H1 (cell line): ENCODE measurements around the gene NDUFV1.
A peak's percentile ranks its signal among the peaks of the same experiment; 100 is the strongest.

Source experiments
- ATF2 ChIP-seq: IDR thresholded peaks from 2 replicates; pipeline ENCODE4 v1.6.1; 2012; ENCODE audit warnings: low read length, inconsistent platforms
- CTCF ChIP-seq, 3 experiments: IDR thresholded peaks; 1 replicate in 2 of 3; 2 replicates in 1 of 3; pipeline versions ENCODE4 v1.5.1 to v1.6.1; 2011; ENCODE audit warnings: low read length in 3 of 3, mild to moderate bottlenecking in 3 of 3, inconsistent platforms in 2 of 3, low read depth in 1 of 3, moderate library complexity in 1 of 3; ENCODE audit not compliant: insufficient read depth in 1 of 3; ENCODE audit errors: control extremely low read depth in 1 of 3
- EP300 ChIP-seq, 2 experiments: IDR thresholded peaks; 1 replicate in 1 of 2; 2 replicates in 1 of 2; pipeline ENCODE4 v1.6.1; 2011 to 2012; ENCODE audit warnings: low read depth in 2 of 2, low read length in 2 of 2, mild to moderate bottlenecking in 2 of 2, borderline replicate concordance in 1 of 2, inconsistent platforms in 1 of 2, moderate library complexity in 1 of 2
- GTF2F1 ChIP-seq: IDR thresholded peaks from 2 replicates; pipeline ENCODE4 v1.6.1; 2012; ENCODE audit warnings: low read depth, low read length, improper control_type of control experiment, borderline replicate concordance
- POLR2A ChIP-seq, 2 experiments: IDR thresholded peaks; 1 replicate in 1 of 2; 2 replicates in 1 of 2; pipeline ENCODE4 v1.6.1; 2011; ENCODE audit warnings: low read depth in 2 of 2, low read length in 2 of 2, mild to moderate bottlenecking in 2 of 2; ENCODE audit errors: control extremely low read depth in 1 of 2
- TAF1 ChIP-seq: IDR thresholded peaks from 2 replicates; pipeline ENCODE4 v1.6.1; 2011; ENCODE audit warnings: mild to moderate bottlenecking, low read depth, low read length
- USF2 ChIP-seq: IDR thresholded peaks from 2 replicates; pipeline ENCODE4 v1.6.1; 2011; ENCODE audit warnings: low read length, improper control_type of control experiment
- ZNF274 ChIP-seq: IDR thresholded peaks from 2 replicates; pipeline ENCODE4 v1.7.0; 2012; ENCODE audit warnings: low read length, borderline replicate concordance; ENCODE audit errors: extremely low read depth

GRCh38 chr11:67606492-67607295, at the start of gene NDUFV1:
- TF ChIP-seq ATF2 (no peak), EP300 (IDR thresholded peaks at IDR 0.05; ENCODE audit: borderline replicate concordance in 1 of 2, low read depth in 2 of 2, low read length in 2 of 2) (no peak), USF2 (no peak), GTF2F1 (no peak), CTCF (IDR thresholded peaks at IDR 0.05; ENCODE audit: control extremely low read depth in 1 of 3, insufficient read depth in 1 of 3, low read depth in 1 of 3, low read length in 3 of 3) (peak in 2 of 3 experiments; percentile 45 to 62; a peak in 3 of 4 replicates), POLR2A (IDR thresholded peaks at IDR 0.05; ENCODE audit: control extremely low read depth in 1 of 2, low read depth in 2 of 2, low read length in 2 of 2) (peak in 1 of 2 experiments; percentile 39; a peak in 2 of 3 replicates), ZNF274 (no peak), TAF1 (peak; percentile 76; the same call in 1 of the 2 replicates)
